ENCODE results near the gene ANKAR. TPM values are rescaled to one million over a fixed set of nuclear protein-coding genes. Genes with fewer than 3 reads are reported as not detected.
A peak's percentile ranks its signal among the peaks of the same experiment; 100 is the strongest.
"Not testable (repeated sequence)": the region's sequence is repeated elsewhere in the genome, so short reads cannot be mapped to it uniquely, and the experiment has no call there.

Gene ANKAR
- total RNA-seq, 2 experiments from 2014 or later: 4.0 to 4.8 TPM

DNA sequence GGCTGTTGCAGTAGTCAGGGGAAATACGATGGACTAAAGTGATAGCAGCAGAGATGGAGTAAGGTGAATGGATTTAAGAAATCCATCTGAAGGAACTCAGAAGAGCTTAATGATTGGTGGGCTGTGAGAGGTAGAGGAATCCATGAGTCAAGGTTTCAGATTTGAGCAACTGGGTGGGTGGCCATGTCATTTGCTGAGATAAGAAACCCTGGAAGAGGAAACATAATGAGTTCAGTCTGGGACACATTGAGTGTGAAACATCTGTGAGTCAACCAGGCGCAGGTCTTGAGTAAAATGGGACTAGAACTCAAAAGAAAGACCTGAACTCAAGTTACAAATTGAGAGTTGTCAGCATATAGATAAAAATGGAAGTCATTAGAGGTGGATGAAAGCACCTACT lies 32.9 kb upstream of the ANKAR start:
- H3K4me3 Mint-ChIP-seq: no peak overlapping the region
- H3K36me3 Mint-ChIP-seq (ENCODE audit: low read depth): peaks cover 2% of the 10 kb centered on the region
- no peaks in the 10 kb centered on the region for H3K27me3 Mint-ChIP-seq
- POLR2A ChIA-PET: interaction anchor here (0.6 kb wide), 1 partner anchor 540 kb away, joined by 3 read pairs; no protein-coding TSS in a partner anchor
- no peak for DNase-seq
- H3K27ac Mint-ChIP-seq: no peak overlapping the region
- peaks cover 6% of the 10 kb centered on the region for H3K4me1 Mint-ChIP-seq
- peaks cover 3% of the 10 kb centered on the region for H3K9me3 Mint-ChIP-seq
- CTCF ChIA-PET: no interaction called here

DNA sequence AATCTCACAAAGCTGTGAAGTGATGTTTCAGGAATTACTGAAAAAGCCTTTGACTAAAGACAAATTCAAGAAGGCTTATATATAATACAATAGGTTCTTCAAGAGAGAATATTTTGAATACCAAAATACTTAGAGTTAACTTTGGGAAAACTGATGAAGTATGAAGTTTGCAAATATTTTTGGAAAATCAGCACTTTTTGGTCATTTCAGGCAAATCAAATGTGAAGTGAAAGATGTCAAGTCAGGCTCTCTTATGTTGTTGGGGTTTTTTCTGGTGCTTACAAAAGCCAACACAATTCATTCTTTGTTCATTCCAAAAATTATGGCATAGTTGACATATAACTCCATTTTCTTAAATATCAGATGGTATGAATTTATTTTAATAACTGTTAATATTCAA lies 27.9 kb upstream of the ANKAR start:
- H3K27me3 Mint-ChIP-seq: no peaks in the 10 kb centered on the region
- H3K4me1 Mint-ChIP-seq: no peaks in the 10 kb centered on the region
- ChIA-PET CTCF (no interaction called here), POLR2A (no interaction called here)
- peaks cover 5% of the 10 kb centered on the region for H3K9me3 Mint-ChIP-seq
- no peak overlapping the region for H3K27ac Mint-ChIP-seq
- H3K36me3 Mint-ChIP-seq (ENCODE audit: low read depth): peaks cover 2% of the 10 kb centered on the region
- H3K4me3 Mint-ChIP-seq: no peak overlapping the region
- DNase-seq: no peak

DNA sequence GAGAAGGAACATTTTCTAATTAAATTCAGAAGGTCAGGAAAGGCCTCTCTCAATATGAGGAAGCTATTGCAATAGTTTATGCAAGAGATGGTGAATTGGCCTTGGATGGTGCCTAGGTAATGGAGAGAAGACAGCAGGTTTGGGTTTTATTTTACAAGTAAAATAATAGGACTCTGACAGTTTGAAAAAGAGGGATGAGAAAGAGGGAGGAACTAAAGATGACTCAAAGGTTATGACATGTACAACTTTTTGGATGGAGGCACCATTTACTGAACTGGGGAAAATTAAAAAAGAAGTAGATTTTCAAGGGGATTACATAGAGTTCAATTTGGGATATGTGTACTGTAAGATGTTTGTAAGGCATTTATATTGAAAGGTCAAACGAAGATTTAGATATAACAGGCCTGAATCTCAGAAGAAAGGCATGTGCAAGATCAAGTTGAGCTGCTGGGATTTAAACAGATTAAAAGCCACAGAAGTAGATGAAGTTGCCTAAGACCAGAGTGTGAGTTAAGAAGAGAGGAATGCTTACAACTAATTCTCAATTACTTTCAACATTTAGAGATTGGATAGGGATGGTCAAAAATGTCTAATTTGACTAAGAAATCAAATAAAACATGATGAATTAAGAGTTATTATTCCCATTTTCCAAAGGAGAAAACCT lies 25.5 kb upstream of the ANKAR start:
- Mint-ChIP-seq H3K9me3 (peaks cover 11% of the 10 kb centered on the region), H3K4me1 (no peaks in the 10 kb centered on the region), H3K4me3 (no peak overlapping the region), H3K27ac (no peak overlapping the region), H3K36me3 (ENCODE audit: low read depth) (peaks cover 5% of the 10 kb centered on the region), H3K27me3 (no peaks in the 10 kb centered on the region)
- ChIA-PET POLR2A (no interaction called here), CTCF (no interaction called here)
- no peak for DNase-seq

DNA sequence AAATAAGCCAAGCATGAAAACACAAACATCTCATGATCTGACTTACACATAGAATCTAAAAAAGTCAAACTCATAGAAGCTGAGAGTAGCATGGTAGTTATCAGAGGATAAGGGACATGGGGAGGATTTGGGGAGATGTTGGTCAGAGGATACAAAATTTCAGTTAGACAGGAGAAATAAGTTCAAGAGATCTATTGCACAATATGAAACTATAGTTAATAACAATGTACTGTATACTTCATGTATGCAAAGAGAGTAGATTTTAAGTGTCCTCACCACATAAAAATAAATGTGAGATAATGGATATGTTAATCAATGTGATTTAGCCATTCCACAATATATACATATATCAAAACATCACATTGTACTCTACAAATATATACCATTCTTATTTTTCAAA lies 23.2 kb upstream of the ANKAR start:
- ChIA-PET CTCF (interaction anchor here (1.2 to 1.6 kb wide), 2 partner anchors 10 to 15 kb away, joined by 3 read pairs; no protein-coding TSS in a partner anchor), POLR2A (no interaction called here)
- H3K4me1 Mint-ChIP-seq: peaks cover 5% of the 10 kb centered on the region
- no peak overlapping the region for H3K4me3 Mint-ChIP-seq
- peaks cover 17% of the 10 kb centered on the region for H3K9me3 Mint-ChIP-seq
- no peaks in the 10 kb centered on the region for H3K27me3 Mint-ChIP-seq
- H3K27ac Mint-ChIP-seq: no peak overlapping the region
- no peak for DNase-seq
- peaks cover 5% of the 10 kb centered on the region for H3K36me3 Mint-ChIP-seq (ENCODE audit: low read depth)

DNA sequence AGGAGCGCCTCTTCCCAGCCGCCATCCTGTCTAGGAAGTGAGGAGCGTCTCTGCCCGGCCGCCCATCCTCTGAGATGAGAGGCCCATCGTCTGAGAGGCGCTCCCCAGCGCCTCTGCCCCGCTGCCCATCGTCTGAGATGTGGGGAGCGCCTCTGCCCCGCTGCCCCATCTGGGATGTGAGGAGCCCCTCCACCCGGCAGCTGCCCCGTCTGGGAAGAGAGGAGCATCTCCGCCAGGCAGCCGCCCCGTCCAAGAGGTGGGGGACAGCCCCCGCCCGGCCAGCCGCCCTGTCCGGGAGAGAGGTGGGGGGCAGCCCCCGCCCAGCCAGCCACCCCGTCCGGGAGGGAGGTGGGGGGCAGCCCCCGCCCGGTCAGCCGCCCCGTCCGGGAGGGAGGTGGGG lies 21.0 kb upstream of the ANKAR start:
- H3K27ac Mint-ChIP-seq; DNase-seq; H3K27me3 Mint-ChIP-seq; H3K4me3 Mint-ChIP-seq; H3K36me3 Mint-ChIP-seq (ENCODE audit: low read depth); POLR2A ChIA-PET; CTCF ChIA-PET: not testable (repeated sequence)
- Mint-ChIP-seq H3K4me1 (peaks cover 23% of the 10 kb centered on the region), H3K9me3 (peaks cover 17% of the 10 kb centered on the region)

DNA sequence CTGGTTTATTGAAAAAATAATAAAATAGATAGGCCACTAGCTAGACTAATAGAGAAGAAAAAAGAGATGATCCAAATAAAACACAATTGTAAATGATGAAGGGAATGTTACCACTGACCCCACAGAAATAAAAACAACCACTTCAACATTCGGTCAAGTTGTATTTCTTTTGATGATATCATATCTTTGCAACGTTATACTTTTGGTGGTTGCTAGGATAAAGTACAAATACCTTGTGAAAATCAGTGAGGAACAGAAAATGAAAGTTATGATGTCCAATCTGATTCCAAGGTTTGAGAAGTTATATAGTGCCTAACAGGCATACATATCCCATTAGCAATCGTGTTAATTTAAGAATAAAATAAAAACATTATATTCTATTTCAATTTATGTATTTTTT lies 19.8 kb upstream of the ANKAR start:
- Mint-ChIP-seq H3K9me3 (peaks cover 17% of the 10 kb centered on the region), H3K4me3 (no peak overlapping the region), H3K4me1 (peaks cover 34% of the 10 kb centered on the region), H3K36me3 (ENCODE audit: low read depth) (peaks cover 5% of the 10 kb centered on the region), H3K27ac (no peak overlapping the region), H3K27me3 (no peaks in the 10 kb centered on the region)
- DNase-seq: no peak
- CTCF ChIA-PET: interaction anchor here (0.7 kb wide), 1 partner anchor 1232 kb away, joined by 7 read pairs; no protein-coding TSS in a partner anchor
- POLR2A ChIA-PET: no interaction called here

DNA sequence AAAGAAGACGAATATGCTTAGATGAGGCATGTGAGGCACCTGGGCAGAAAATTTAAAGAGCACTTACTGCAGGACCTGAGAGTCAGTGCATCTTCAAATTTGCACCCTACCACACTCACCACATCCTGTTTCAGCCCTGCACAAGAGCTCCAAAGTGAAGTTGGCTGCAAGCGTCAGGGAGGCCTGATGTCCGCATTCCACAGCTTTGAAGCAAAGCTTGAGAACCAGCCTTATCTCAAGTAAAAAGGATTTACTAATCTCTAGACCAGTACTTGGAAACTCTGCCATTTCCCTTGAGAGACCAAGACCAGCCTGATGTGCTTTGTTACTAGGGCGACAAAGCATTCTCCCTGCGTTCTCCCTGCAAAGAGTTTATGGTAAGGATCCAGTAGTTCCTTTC lies 16.6 kb upstream of the ANKAR start:
- peaks cover 6% of the 10 kb centered on the region for H3K9me3 Mint-ChIP-seq
- ChIA-PET POLR2A (interaction anchor here (0.9 kb wide), 1 partner anchor 77 kb away, joined by 3 read pairs; the partner anchor contains the start of gene SLC40A1), CTCF (interaction anchor here (1.1 to 5.1 kb wide), 5 partner anchors 9 to 171 kb away, joined by 3 to 37 read pairs (median 4); partner anchors contain the start of gene OSGEPL1)
- peak overlapping the region; percentile 45 for H3K4me3 Mint-ChIP-seq
- peak overlapping the region; percentile 85 for H3K27ac Mint-ChIP-seq
- H3K36me3 Mint-ChIP-seq (ENCODE audit: low read depth): peaks cover 3% of the 10 kb centered on the region
- H3K4me1 Mint-ChIP-seq: peaks cover 39% of the 10 kb centered on the region
- no peaks in the 10 kb centered on the region for H3K27me3 Mint-ChIP-seq
- DNase-seq: peak; percentile 77

DNA sequence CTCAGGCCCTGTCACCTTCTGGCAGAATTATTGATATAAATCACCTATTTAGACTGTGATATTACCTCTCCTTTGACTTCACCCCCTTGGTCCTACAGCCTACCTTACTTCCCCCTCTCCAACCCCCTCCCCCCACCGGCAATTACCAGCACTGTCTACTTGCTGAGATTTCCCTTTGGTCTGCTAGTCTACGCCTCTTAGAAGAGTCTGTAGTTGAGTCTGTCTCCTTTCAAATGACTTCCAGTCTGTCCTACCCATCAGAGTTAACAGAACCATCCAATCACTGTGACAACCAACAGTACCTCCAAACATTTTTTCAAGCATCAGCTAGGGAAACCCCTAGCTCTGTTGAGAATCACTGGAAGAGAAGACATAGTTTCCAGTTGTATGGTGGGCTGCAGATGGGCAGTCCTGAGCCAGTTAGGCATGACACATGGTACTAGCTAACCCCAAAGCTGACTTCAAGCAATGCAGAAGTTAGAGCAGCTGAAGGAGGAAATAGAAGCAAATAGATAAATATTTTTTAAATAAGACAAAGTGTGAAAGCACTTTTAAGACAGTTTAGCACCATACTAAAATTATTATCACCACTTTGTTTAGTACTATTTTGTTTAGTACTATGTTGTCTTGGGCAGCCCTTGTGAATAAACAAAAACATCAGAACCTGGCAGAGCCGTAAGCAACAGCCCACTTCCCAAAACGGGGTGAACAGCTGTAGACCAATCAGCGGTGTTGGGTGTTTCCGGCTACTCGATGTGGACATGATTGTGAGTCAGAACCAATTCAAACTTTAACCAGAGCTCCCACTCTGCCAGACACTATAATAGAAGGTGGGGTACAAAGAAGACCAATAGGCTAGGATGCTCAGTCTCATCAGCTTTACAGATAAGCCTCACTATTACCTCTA lies 15.9 kb upstream of the ANKAR start:
- H3K9me3 Mint-ChIP-seq: peaks cover 6% of the 10 kb centered on the region
- ChIA-PET CTCF (interaction anchor here (0.5 to 5.1 kb wide), 8 partner anchors 9 to 140 kb away, joined by 3 to 37 read pairs (median 3); partner anchors contain the start of gene OSGEPL1), POLR2A (interaction anchor here (0.9 kb wide), 1 partner anchor 78 kb away, joined by 3 read pairs; the partner anchor contains the start of gene SLC40A1)
- no peaks in the 10 kb centered on the region for H3K27me3 Mint-ChIP-seq
- peak overlapping the region; percentile 85 for H3K27ac Mint-ChIP-seq
- peak; percentile 40 for DNase-seq
- peak overlapping the region; percentile 45 for H3K4me3 Mint-ChIP-seq
- peaks cover 6% of the 10 kb centered on the region for H3K36me3 Mint-ChIP-seq (ENCODE audit: low read depth)
- peaks cover 42% of the 10 kb centered on the region for H3K4me1 Mint-ChIP-seq

DNA sequence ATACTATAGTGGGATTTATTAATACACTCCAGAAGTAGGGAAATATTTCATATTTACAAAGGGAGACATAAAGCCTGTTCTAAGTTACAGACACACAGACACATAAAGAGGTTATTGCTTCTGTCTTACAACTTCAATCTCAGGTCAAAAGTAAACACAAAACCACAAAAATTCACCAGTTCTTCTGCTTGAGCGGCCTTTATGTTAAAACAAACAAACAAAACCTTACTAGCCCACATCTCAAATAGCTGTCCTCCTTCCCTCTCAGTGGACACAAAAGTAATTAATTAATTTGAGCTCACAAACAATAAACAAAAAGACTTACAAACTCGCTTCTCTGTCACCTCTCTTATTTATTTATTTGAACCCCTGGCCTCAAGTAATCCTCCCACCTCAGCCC lies 14.7 kb upstream of the ANKAR start:
- no peaks in the 10 kb centered on the region for H3K27me3 Mint-ChIP-seq
- H3K36me3 Mint-ChIP-seq (ENCODE audit: low read depth): peaks cover 13% of the 10 kb centered on the region
- H3K4me1 Mint-ChIP-seq: peaks cover 50% of the 10 kb centered on the region
- ChIA-PET CTCF (interaction anchor here (0.6 to 5.1 kb wide), 5 partner anchors 10 to 103 kb away, joined by 3 to 37 read pairs (median 3); partner anchors contain the start of gene OSGEPL1), POLR2A (no interaction called here)
- no peak overlapping the region for H3K4me3 Mint-ChIP-seq
- H3K9me3 Mint-ChIP-seq: no peaks in the 10 kb centered on the region
- DNase-seq: no peak
- peak overlapping the region; percentile 85 for H3K27ac Mint-ChIP-seq

DNA sequence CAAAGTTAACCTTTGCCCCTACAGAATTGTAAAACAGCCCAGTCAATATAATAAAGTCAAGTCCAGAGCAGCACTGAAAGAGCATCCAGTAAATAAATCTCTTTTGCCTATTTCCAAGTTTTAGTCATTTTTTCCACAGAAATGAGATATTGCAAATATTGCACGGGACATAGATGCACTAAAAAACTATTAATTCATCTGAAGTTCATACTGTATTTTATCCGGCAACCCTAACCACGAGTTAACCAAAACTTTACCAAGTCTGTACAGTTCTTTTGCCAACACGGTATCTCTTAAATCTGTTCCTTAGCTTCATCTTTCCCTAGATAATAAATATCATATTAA lies 13.7 kb upstream of the ANKAR start:
- Mint-ChIP-seq H3K36me3 (ENCODE audit: low read depth) (peaks cover 18% of the 10 kb centered on the region), H3K4me3 (no peak overlapping the region), H3K9me3 (no peaks in the 10 kb centered on the region), H3K27me3 (no peaks in the 10 kb centered on the region), H3K4me1 (peaks cover 52% of the 10 kb centered on the region), H3K27ac (no peak overlapping the region)
- POLR2A ChIA-PET: no interaction called here
- DNase-seq: no peak
- CTCF ChIA-PET: interaction anchor here (0.7 to 5.1 kb wide), 17 partner anchors 10 to 204 kb away, joined by 3 to 37 read pairs (median 5); partner anchors contain the start of genes ANKAR and OSGEPL1

DNA sequence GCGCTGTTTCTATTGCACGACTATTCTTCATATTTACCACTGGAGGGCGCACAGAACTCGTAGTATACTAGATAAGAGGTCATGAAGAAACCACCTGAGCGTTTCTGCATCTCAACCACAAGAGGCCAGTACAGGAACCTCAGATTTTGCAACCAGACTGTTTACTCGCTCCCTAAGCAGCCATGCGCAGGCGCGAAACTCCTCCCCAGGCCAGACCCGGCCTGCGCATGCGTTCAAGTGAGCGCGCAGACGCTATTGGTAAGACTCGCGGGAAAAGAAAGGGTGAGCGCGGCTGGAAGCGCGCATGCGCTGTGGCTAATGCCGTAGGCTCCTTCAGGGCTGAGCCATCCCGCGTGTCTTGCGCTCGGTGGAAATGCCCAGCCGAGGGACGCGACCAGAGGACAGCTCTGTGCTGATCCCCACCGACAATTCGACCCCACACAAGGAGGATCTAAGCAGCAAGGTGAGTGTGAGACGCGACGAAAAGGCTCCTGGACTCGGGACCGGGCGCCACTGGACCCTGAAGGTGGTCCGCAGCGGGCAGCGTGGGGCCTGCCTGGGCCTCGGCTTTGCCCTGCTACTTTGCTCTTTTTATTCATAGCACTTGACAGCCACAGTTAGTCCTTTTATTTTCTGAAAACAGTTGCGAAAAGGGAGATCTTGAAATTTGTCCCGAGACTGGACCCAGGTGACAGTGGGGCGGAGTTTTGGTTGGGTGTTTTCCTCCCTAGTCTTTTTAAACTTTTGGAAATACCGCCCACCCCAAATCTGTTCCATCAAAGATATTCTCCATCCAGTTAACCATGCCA lies 13.1 kb upstream of the ANKAR start, which contains the start of gene ASNSD1:
Gene ASNSD1 (plus strand): TSS at position 312 of the 809 bp plus-strand sequence. CDS start 4,674 bp downstream, outside the sequence.
- no peak within 1 kb of the TSS for H3K4me3 Mint-ChIP-seq
- peak; percentile 99 for DNase-seq
- H3K36me3 Mint-ChIP-seq (ENCODE audit: low read depth): peaks cover 24% of the 10 kb centered on the region
- no peaks in the 10 kb centered on the region for H3K9me3 Mint-ChIP-seq
- no peak within 1 kb of the TSS for H3K27ac Mint-ChIP-seq
- peaks cover 54% of the 10 kb centered on the region for H3K4me1 Mint-ChIP-seq
- H3K27me3 Mint-ChIP-seq: no peaks in the 10 kb centered on the region
- POLR2A ChIA-PET: no interaction called here
- CTCF ChIA-PET: interaction anchor here (0.7 to 5.1 kb wide), 19 partner anchors 10 to 204 kb away, joined by 3 to 37 read pairs (median 5); partner anchors contain the start of genes ANKAR, ORMDL1, OSGEPL1 and PMS1

DNA sequence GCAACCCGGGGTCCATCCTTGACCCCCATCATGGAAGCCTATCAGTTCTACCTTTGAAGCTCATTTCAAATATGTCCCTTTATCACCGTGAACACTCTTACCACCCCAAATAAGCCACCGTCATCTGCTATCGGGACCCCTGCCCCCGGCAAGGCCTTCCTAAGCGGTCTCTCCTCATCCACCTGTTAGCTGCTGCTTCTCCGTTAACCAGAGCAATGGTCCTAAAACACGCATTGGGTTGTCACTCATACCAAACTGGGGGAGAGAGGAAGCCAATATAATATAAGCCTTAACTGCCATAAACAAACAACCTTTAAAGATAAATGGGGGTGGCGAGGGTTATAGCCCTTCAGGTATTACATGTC lies 12.5 kb upstream of the ANKAR start:
- peaks cover 30% of the 10 kb centered on the region for H3K36me3 Mint-ChIP-seq (ENCODE audit: low read depth)
- no peaks in the 10 kb centered on the region for H3K9me3 Mint-ChIP-seq

More for the DNA sequence above, 12.5 kb upstream of the ANKAR start:
- H3K4me1 Mint-ChIP-seq: peaks cover 52% of the 10 kb centered on the region
- no peak overlapping the region for H3K27ac Mint-ChIP-seq
- DNase-seq: no peak
- CTCF ChIA-PET: interaction anchor here (1.0 to 5.1 kb wide), 6 partner anchors 10 to 122 kb away, joined by 3 to 37 read pairs (median 12); partner anchors contain the start of genes ANKAR, ORMDL1, OSGEPL1 and PMS1
- POLR2A ChIA-PET: interaction anchor here (0.7 kb wide), 1 partner anchor 12 kb away, joined by 3 read pairs; no protein-coding TSS in a partner anchor
- H3K4me3 Mint-ChIP-seq: no peak overlapping the region
- no peaks in the 10 kb centered on the region for H3K27me3 Mint-ChIP-seq
